Upper lobe of left lung (tissue), 6 donors: ENCODE measurements around the gene SLC8A2. TPM values are rescaled to one million over a fixed set of nuclear protein-coding genes. Genes with fewer than 3 reads are reported as not detected.

Source experiments
- ATAC-seq, 2 donors: fragments of 200-7000 bp; cut with Tn5 transposase; one replicate each; pipeline ENCODE4 v1.9.1; 2022; ENCODE audit warnings: mild to moderate bottlenecking in 2 of 2, moderate library complexity in 2 of 2; ENCODE audit not compliant: low FRiP score in 2 of 2
- DNase-seq, 2 donors: peaks; one replicate each; pipeline ENCODE4 v3.0.0-alpha.2; 2019 to 2020
- H3K27ac ChIP-seq, 4 donors: fragments of 200-600 bp; sonication (generic); one replicate each; pipeline ENCODE4 v1.5.1; 2016 to 2019
- H3K27me3 ChIP-seq, 4 donors: fragments of 200-600 bp; sonication (generic); one replicate each; pipeline ENCODE4 v1.5.1; 2017 to 2019
- H3K36me3 ChIP-seq, 4 donors: fragments of 200-600 bp; sonication (generic); one replicate each; pipeline ENCODE4 v1.5.1; 2016 to 2019
- H3K4me1 ChIP-seq, 4 donors: fragments of 200-600 bp; sonication (generic); one replicate each; pipeline ENCODE4 v1.5.1; 2018 to 2019
- H3K4me3 ChIP-seq, 4 donors: fragments of 200-600 bp; sonication (generic); one replicate each; pipeline ENCODE4 v1.5.1; 2017 to 2019; ENCODE audit warnings: mild to moderate bottlenecking in 2 of 4, moderate library complexity in 1 of 4
- H3K9me3 ChIP-seq, 4 donors: fragments of 200-600 bp; sonication (generic); one replicate each; pipeline ENCODE4 v1.5.1; 2018 to 2019
- EP300 ChIP-seq, 4 donors: sonication (generic); formaldehyde crosslinking; IDR thresholded peaks; one replicate each; pipeline ENCODE4 v1.5.1; 2017; ENCODE audit warnings: antibody characterized with exemption in 4 of 4, control low read depth in 2 of 4
- POLR2A ChIP-seq, 4 donors: fragments of 450-650 bp; IDR thresholded peaks; one replicate each; pipeline ENCODE4 v1.5.1; 2016 to 2017; ENCODE audit warnings: antibody characterized with exemption in 4 of 4, mild to moderate bottlenecking in 2 of 4
- POLR2AphosphoS5 ChIP-seq, 2 donors: sonication (generic); formaldehyde crosslinking; IDR thresholded peaks; one replicate each; pipeline ENCODE4 v1.5.1; 2017; ENCODE audit warnings: antibody characterized with exemption in 2 of 2
- WGBS, 2 donors: methylation state at CpG; one replicate each; pipeline ENCODE4 v1.1.5; 2017 to 2018; 5-methylcytosine and 5-hydroxymethylcytosine counted together
- total RNA-seq, 6 donors: library from RNA; depleted of rRNA in 4 of 6; stranded (reverse); fragments of >200 nt in 4 of 6; gene quantifications; one replicate each; pipeline versions ENCODE4 v1.1.0 to v1.2.1, GENCODE V29; 2016 to 2021
- TF ChIP-seq, protein P1 (sequence below), 6 experiments: fragments of 450-650 bp in 4 of 6; fragments of 200-600 bp in 2 of 6; sonication (generic) in 2 of 6; IDR thresholded peaks; one replicate each; pipeline ENCODE4 v1.5.1; 2016 to 2019; ENCODE audit warnings: antibody characterized with exemption in 6 of 6
- donor health status: DM: no; HTN: no; CAD: no; lungs with moderate emphysema.
- donor health status: DM: no; HTN: yes; CAD: no; lungs with severe emphysema.

Gene SLC8A2
- total RNA-seq, 6 donors from 2014 or later: 0.11 to 0.64 (median 0.15) TPM; not detected in 3

GRCh38 chr19:47419030-47419783 is 52.5 kb downstream of the SLC8A2 start, which contains the start of gene MEIS3:
Gene MEIS3, minus strand, starts transcription at chr19:47419527. Its CDS starts 446 bp downstream, at chr19:47419081.
- TF ChIP-seq EP300 (IDR thresholded peaks at IDR 0.05) (no peak), POLR2AphosphoS5 (IDR thresholded peaks at IDR 0.05) (no peak), POLR2A (IDR thresholded peaks at IDR 0.05) (no peak)
- TF ChIP-seq, protein P1, sequence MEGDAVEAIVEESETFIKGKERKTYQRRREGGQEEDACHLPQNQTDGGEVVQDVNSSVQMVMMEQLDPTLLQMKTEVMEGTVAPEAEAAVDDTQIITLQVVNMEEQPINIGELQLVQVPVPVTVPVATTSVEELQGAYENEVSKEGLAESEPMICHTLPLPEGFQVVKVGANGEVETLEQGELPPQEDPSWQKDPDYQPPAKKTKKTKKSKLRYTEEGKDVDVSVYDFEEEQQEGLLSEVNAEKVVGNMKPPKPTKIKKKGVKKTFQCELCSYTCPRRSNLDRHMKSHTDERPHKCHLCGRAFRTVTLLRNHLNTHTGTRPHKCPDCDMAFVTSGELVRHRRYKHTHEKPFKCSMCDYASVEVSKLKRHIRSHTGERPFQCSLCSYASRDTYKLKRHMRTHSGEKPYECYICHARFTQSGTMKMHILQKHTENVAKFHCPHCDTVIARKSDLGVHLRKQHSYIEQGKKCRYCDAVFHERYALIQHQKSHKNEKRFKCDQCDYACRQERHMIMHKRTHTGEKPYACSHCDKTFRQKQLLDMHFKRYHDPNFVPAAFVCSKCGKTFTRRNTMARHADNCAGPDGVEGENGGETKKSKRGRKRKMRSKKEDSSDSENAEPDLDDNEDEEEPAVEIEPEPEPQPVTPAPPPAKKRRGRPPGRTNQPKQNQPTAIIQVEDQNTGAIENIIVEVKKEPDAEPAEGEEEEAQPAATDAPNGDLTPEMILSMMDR (IDR thresholded peaks at IDR 0.05): no peak
- peaks cover 0 to 32% (median 3%) of the 10 kb centered on the region in 4 donors for H3K4me1 ChIP-seq
- 0 to 1% methylated on average over 8 to 16 of the region's 70 CpGs for WGBS, 2 donors
- H3K27ac ChIP-seq: no peak within 1 kb of the TSS
- DNase-seq: peak in 1 of 2 donors; percentile 85
- H3K4me3 ChIP-seq: peak within 1 kb of the TSS in 3 of 4 donors; percentile 44 to 49 (median 45)
- H3K9me3 ChIP-seq: no peaks in the 10 kb centered on the region
- H3K36me3 ChIP-seq: no peaks in the 10 kb centered on the region
- peak in 1 of 2 donors; percentile 23 for ATAC-seq
- peaks cover 4 to 54% (median 30%) of the 10 kb centered on the region in 4 donors for H3K27me3 ChIP-seq

DNA sequence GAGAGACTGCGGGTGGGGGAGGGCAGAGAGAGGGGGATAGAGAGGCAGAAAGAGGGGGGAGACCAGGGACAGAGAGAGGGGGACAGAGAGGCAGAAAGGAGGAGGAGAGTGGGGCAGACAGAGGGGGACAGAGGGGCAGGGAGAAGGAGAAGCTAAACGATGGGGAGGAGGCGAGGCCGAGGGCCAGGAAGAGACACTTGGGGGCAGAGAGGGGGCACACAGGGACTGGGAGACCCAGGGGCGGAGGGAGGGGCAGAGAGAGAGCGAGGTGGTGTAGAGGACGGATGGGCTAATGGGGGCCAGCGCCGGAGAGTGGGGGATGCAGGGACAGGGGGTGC is 53.0 kb downstream of the SLC8A2 start:
- TF ChIP-seq, protein P1 (IDR thresholded peaks at IDR 0.05): no peak
- TF ChIP-seq EP300 (IDR thresholded peaks at IDR 0.05): no peak
- no peak for TF ChIP-seq POLR2AphosphoS5 (IDR thresholded peaks at IDR 0.05)
- TF ChIP-seq POLR2A (IDR thresholded peaks at IDR 0.05): no peak
- no peak overlapping the region for H3K27ac ChIP-seq
- H3K4me3 ChIP-seq: peak overlapping the region in 3 of 4 donors; percentile 44 to 49 (median 45)
- H3K9me3 ChIP-seq: no peaks in the 10 kb centered on the region
- ATAC-seq: no peak
- peaks cover 4 to 54% (median 29%) of the 10 kb centered on the region in 4 donors for H3K27me3 ChIP-seq
- no peak for DNase-seq
- H3K36me3 ChIP-seq: no peaks in the 10 kb centered on the region
- peaks cover 0 to 32% (median 3%) of the 10 kb centered on the region in 4 donors for H3K4me1 ChIP-seq
- 0 to 1% methylated on average over 6 to 9 of the region's 9 CpGs for WGBS, 2 donors

GRCh38 chr19:47417746-47418691 is 53.7 kb downstream of the SLC8A2 start:
- no peaks in the 10 kb centered on the region for H3K9me3 ChIP-seq
- H3K4me3 ChIP-seq: peak overlapping the region in 3 of 4 donors; percentile 44 to 49 (median 45)
- H3K4me1 ChIP-seq: peaks cover 0 to 32% (median 3%) of the 10 kb centered on the region in 4 donors
- DNase-seq (no peak), ATAC-seq (no peak)
- H3K27ac ChIP-seq: no peak overlapping the region
- H3K27me3 ChIP-seq: peaks cover 4 to 54% (median 25%) of the 10 kb centered on the region in 4 donors
- no peaks in the 10 kb centered on the region for H3K36me3 ChIP-seq
- no peak for TF ChIP-seq POLR2AphosphoS5 (IDR thresholded peaks at IDR 0.05)
- TF ChIP-seq POLR2A (IDR thresholded peaks at IDR 0.05): no peak
- TF ChIP-seq EP300 (IDR thresholded peaks at IDR 0.05): no peak
- whole genome bisulfite sequencing, 2 donors: 5 to 7% methylated on average over 18 to 34 of the region's 34 CpGs

GRCh38 chr19:47417107-47417745 is 54.5 kb downstream of the SLC8A2 start:
- Histone ChIP-seq H3K9me3 (no peaks in the 10 kb centered on the region), H3K27me3 (peaks cover 4 to 48% (median 23%) of the 10 kb centered on the region in 4 donors), H3K4me3 (no peak overlapping the region), H3K27ac (no peak overlapping the region), H3K36me3 (no peaks in the 10 kb centered on the region), H3K4me1 (peaks cover 0 to 32% (median 3%) of the 10 kb centered on the region in 4 donors)
- WGBS, 2 donors: 14 to 21% methylated on average over 11 to 16 of the region's 18 CpGs
- TF ChIP-seq POLR2AphosphoS5 (IDR thresholded peaks at IDR 0.05) (no peak), EP300 (IDR thresholded peaks at IDR 0.05) (no peak), POLR2A (IDR thresholded peaks at IDR 0.05) (no peak)
- TF ChIP-seq, protein P1 (IDR thresholded peaks at IDR 0.05): no peak
- DNase-seq (peak in 1 of 2 donors; percentile 67), ATAC-seq (no peak)
